Activated T-cell treated with anti-CD3 and anti-CD28 coated beads for 1 hour (primary cell): ENCODE results near the gene MED15.

Experiments used
- DNase-seq: peaks from one replicate; pipeline ENCODE4 v3.0.0-alpha.2; 2020; ENCODE audit warnings: low read depth

The MED15 gene

GRCh38 chr22:20551805-20552442 lies 44.5 kb downstream of the MED15 start:
- DNase-seq = no peak

DNA sequence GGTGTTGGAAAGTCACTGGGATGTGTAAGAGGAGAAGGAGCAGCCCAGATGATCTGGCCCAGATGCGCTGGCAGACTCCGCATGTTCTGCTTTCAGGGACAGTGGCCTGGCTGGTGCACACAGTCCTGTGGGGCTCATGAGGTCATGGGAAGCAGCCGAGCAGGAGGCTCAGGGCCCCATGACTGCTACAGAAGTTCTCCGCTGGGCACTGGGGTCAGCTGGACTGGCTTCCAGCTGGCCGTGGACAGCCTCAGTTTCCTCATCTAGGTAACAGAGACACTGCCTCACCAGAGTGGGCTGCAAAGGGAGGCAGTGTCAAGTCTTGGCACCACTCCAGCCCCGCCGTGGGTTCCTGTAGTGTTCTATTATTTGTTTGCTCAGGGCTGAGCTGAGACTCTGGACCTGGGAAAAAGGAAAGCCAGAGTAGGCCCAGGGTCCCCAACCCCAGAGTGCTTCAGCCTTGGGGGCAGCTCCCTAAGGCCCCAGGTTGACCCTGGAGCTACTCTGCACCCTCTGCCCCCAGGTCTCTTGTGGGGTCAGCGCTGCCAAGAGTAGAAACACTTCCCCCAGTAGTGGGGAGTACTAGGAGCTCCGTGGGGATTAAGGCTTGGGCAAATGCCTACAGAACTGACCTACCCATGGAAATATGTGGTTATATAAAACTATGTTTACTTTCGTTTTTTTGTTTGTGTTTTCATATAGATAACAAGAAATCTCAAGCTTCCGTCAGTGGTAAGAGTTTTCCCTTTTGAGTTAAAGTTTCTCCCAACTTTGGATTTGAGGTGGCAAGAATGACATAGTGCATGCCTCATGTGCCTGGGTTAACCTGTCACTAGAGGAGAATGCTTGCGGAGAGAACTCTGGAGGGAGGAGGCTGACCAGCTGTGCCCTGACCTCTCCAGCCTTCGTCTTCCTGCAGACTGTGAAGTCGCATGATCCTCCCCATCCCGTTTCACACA lies 45.3 kb downstream of the MED15 start:
- DNase-seq = no peak

DNA sequence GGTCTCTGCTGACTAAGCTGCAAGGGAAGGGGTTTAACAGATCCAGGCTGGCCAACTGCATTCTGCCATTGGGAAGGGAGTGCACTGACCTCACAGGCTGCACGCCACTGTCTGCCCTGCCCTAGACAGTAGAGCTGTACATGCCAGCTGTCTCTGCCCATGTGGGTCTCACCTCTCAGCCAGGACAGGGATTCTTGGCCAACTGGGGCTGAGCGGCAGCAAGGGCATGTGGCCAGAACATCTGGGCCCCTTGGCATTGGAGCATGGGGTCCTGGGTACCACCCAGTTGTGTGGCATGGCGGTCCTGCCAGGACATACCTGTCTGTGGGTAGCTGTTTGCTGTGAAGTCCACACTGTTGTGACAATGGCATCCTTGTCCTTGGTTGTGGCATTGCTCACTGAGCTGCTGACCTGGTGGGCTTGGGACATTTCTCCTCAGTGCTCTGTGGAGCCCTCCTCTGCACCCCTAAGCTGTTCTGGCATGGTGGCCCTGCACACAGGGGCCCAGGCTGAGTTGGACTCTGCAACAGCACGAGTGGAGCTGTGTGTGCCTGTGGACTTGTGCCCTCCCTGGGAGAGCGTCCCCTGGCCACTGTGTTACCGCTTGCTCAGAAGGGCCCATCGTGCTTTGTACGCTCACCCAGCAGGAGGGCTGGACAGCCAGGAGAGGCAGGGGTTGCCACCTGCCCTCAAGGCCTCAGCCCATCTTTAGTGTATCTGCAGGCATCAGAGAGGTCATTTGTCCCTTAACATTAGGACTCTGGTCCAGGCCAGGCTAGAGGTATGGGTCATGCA lies 46.7 kb downstream of the MED15 start:
- no peak for DNase-seq

GRCh38 chr22:20554824-20555223 lies 47.4 kb downstream of the MED15 start:
- DNase-seq = no peak

- DNase-seq = no peak
Measured at GRCh38 chr22:20558534-20558933, 51.1 kb downstream of the MED15 start.

DNA sequence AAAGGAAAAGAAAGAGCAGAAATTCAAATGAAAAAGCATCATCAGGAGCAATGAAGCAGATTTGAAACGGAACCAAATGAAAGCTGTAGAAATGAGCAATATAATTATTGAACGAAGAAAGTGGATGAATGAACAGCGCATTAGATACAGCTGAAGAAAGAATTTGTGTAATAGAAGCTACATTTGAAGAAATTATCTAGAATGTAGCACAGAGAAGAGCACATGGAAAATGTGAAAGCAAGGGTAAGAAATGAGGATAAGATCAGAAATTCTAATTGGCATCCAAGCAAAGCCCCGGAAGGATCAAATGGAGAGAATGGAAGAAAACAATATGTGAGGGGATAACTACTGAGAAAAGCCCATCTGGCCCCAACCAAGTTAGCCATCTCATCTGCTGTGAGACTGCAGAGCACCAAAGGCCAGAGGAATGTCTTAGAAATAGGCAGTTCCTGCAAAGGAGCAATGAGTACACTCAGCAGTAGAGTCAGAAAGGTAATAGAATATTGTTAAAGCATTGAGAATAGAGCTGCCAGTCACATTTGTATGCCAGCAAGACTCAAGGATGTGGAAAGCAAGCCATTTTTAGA lies 51.9 kb downstream of the MED15 start:
- no peak for DNase-seq

DNA sequence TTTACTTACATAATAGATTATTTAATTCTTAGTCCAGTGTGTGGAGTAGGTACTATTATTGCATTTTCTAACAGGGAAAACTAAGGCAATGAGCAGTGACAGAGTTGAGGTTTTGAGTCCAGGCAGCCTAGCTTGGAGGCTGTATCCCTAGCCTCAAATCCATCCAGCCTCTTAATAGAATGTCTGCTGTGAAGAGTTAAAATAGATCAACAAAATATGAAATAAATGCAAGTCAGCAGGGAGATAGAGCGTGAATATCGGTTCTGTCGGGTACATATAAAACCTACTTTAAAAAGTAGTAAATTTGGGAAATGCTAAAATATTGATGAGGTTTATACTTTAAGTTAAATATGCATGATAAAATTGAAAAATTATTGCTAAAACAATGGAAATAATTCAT lies 53.3 kb downstream of the MED15 start:
- DNase-seq = no peak

DNA sequence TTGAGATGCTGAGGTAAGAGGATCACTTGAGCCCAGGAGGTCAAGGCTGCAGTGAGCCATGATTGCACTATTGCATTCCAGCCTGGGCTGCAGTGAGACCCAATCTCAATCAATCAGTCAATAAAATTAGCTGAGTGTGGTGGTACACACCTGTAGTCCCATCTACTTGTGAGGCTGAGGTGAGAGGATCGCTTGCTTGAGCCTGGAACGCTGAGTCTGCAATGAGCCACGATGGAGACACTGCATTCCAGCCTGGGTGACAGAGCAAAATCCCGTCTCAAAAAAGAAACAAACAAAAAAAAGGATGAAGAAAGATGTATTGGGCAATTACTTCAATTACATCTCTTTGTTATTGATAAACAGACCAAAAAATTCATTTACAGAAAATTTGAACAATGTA lies 54.5 kb downstream of the MED15 start:
- DNase-seq = no peak

DNA sequence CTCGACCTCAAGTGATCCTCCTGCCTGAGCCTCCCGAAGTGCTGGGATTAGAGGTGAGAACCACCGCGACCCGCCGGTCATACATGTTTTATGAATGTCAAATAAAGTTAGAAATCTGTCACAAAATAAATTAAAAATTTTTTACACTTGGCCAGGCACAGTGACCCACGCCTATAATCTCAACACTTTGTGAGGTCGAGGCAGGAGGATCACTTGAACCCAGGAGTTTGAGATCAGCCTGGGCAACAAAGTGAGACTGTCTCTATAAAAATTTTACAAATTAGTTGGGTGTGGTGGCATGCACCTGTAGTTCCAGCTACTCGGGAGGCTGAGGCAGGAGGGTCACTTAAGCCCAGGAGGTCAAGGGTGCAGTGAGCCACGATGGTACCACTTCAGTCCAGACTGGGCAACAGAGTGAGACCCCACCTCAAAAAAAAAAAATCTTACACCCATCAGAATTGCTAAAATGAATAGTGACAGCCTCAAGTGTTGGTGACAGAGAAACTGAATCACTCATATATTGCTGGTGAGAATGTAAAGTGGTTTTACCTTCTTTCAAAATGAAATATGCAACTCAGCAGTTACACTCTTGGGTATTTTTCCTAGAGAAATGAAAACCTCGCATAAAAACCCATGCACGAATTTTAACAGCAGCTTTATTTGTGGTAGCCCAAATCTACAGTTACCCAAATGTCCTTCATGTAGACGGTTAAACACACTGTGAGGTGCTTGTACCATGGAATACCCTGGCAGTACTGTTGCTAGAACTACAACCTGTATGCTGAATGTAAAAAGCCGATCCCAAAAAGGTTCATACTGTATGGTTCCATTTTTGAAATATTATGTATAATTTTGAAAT lies 55.4 kb downstream of the MED15 start:
- no peak for DNase-seq

GRCh38 chr22:20563466-20563906 lies 56.1 kb downstream of the MED15 start:
- DNase-seq = no peak

DNA sequence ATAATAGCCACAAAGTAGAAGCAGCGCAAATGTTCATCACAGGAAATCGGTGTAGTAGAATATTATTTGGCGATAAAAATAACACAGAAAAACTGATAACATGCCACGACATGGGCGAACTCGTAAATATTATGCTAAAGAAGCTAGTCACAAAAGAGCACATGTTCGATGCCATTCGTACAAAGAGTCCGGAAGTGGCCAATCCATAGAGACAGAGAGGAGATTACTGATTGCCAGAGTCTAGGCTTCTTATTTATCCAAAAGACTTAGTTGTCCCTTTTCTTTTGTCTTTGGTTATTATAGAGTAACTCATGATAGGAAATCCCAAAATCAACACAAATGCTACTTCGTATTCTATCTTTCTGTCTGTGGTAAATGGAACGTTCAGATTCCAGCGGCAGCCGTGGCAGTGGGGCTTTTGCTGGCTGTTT lies 56.5 kb downstream of the MED15 start:
- no peak for DNase-seq

DNA sequence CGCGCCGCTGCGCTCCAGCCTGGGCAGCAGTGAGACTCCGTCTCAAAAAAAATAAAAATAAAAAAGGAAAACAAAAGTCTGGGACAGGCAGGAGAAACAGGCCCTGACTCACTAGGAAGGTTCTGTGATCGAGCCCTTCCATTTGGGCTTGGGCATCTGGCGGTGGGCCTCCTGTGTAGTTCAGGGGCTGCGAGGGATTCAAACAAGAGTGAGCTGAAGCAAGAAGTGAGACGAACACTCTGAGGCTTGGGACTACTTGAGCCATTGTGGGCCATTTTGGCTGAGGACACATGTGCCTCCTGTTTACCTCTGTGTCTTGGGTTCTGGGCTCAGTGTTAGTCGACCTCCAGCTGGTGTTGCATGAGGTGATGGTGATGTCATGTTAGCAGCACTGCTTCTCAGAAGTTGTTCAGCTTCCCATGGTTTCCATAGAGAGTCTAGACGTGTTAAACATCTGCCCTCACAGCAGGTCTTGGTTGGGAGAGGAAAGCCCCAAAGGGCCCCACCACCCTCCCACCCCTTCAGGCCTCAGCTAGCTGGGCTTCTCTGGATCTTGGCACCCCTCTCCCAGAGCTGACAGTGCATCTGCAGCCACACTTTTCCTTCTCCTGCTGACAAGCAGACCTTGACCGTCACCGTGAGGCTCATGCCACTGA lies 57.8 kb downstream of the MED15 start:
- DNase-seq = no peak

- DNase-seq = no peak
Measured at GRCh38 chr22:20565761-20566160, 58.4 kb downstream of the MED15 start.

- peak; percentile 56 for DNase-seq
Measured at GRCh38 chr22:20566420-20567260, 59.2 kb downstream of the MED15 start.

DNA sequence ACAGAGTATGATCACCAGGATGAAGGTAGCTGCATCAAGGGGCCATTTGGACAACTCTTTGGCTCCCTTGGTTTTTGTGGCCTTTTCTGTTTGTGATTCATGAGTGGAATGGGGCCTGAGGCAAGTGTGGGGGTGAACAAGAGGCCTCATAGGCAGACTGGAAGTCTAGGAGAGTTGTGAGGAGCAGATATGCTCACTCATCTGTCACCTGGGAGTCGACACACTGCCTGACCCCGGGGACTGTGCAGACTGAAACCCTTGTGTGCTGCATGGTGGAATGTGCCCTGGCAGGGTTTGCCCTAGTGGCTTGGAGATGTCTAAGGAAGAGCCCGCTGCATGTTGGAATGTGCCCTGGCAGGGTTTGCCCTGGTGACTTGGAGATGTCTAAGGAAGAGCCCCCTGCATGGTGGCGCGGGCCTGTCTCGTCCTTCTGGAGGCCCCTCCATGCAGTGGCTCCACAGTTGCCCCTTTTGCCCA lies 60.0 kb downstream of the MED15 start:
- DNase-seq = no peak

GRCh38 chr22:20567993-20568417 lies 60.6 kb downstream of the MED15 start:
- no peak for DNase-seq

DNA sequence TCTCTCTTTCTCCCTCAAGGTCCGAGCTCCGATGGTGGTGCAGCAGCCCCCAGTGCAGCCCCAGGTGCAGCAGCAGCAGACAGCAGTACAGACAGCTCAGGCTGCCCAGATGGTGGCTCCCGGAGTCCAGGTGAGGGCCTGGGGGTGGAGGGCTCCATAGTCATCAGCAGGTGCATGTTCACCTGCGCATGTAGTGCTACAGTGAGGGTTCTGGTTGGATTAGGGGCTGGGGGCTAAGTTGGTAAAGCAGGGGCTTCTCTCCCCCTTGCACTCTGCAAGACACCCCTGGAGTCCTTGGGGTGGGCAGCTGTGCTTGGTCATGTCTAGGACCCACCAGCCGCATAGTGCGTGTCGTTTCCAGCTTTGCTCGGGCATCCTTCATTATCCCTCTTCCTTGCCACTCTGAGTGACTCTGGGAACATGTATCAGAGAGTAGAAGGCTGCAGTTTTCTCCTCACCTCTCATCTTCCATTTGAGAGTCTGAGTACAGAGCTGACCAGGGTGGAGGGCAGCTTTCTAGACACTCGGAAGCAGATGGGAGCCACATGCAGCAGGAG lies 61.2 kb downstream of the MED15 start:
- DNase-seq = no peak

DNA sequence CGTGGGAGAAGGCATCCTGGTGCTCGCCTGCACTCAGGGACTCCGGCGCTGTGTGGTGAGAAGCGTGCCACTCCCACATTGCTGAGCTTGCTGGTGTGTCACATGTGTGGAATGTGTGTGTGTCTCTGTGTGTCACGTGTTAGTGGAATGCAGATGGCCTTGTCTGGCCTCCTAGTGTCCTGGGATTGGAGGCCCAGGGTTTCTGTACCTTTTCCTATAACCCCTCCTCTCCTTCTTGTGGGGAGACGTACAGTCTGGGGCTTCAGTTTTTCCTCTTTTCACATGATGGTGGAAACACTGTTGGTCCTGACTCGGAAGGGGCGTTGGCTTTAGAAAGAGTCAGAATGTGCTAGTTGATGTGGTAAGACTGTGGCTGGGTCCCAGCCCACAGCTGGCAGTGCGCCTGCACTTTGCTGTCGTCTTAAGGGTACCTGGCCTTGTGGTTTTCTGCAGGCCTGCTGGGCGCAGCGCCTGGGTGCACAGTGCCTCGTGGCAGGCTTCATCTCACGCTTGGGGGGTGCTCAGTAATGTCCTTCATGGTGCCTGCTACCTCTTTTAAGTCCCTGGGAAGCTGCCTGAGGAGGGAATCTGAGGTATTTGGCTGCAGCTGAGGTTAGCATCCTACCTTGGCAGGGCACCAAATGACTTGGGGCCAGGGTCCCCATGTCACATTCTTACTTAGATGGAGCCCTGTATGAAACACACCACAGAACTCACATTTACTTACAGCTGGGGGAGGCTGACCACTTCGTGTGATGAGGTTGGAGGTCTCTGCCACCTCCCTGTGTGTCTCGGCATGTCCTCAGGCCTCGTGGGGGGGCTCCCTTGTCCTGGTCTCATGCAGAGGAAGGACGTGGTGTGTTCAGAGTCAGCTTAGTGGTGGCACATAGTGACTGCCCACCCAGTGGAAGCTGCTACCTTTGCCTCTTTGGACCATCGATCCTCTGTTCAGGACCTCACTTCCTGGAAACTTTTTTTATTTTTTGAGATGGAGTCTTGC lies 61.9 kb downstream of the MED15 start:
- DNase-seq = peak; percentile 67
